C4-2B (cell line): ENCODE data around the gene ZNF808.

Experiments used
- ZFX ChIP-seq: fragments of 450-650 bp; IDR thresholded peaks from 2 replicates; pipeline ENCODE4 v1.6.1; 2017
- TF ChIP-seq, protein P1 (sequence below): fragments of 450-650 bp; conservative IDR thresholded peaks from 2 replicates; pipeline ENCODE4 v1.5.1; 2017; ENCODE audit warnings: mild to moderate bottlenecking

DNA sequence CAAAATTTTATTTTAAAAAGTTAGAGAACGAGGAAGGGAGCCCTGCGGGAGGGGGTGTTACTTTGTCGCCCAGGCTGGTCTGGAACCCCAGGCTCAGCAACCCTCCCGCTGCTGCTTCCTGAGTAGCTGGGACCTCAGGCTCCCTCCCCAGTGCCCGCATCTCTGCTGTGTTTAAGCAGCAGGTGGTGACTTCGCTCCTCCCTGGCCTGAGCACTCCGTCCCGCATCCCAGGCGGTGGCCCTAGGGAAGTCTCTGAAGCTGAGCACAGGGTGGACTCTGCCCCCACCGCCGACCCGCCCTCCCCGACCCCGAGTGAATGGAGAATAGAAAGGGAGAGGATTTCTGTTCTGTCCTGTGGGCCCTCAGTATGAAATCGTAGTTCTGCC is 73.2 kb downstream of the ZNF808 start:
- TF ChIP-seq, protein P1, sequence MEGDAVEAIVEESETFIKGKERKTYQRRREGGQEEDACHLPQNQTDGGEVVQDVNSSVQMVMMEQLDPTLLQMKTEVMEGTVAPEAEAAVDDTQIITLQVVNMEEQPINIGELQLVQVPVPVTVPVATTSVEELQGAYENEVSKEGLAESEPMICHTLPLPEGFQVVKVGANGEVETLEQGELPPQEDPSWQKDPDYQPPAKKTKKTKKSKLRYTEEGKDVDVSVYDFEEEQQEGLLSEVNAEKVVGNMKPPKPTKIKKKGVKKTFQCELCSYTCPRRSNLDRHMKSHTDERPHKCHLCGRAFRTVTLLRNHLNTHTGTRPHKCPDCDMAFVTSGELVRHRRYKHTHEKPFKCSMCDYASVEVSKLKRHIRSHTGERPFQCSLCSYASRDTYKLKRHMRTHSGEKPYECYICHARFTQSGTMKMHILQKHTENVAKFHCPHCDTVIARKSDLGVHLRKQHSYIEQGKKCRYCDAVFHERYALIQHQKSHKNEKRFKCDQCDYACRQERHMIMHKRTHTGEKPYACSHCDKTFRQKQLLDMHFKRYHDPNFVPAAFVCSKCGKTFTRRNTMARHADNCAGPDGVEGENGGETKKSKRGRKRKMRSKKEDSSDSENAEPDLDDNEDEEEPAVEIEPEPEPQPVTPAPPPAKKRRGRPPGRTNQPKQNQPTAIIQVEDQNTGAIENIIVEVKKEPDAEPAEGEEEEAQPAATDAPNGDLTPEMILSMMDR: no peak
- no peak for TF ChIP-seq ZFX
